Suppressor macrophage (primary cell): ENCODE results near the gene C19orf53.
"Not testable (repeated sequence)": the region's sequence is repeated elsewhere in the genome, so short reads cannot be mapped to it uniquely, and the experiment has no call there.

Experiments
- DNase-seq, 4 experiments: peaks; one replicate each; pipeline ENCODE4 v3.0.0-alpha.2; 2020 to 2022

C19orf53 gene

GRCh38 chr19:13764101-13764807, 10.0 kb upstream of the C19orf53 start, which contains the start of gene MRI1:
Gene MRI1 (plus strand): TSS chr19:13764522. CDS start chr19:13764589, 67 bp downstream.
- DNase-seq: peak; percentile 57 to 88 (median 72)

DNA sequence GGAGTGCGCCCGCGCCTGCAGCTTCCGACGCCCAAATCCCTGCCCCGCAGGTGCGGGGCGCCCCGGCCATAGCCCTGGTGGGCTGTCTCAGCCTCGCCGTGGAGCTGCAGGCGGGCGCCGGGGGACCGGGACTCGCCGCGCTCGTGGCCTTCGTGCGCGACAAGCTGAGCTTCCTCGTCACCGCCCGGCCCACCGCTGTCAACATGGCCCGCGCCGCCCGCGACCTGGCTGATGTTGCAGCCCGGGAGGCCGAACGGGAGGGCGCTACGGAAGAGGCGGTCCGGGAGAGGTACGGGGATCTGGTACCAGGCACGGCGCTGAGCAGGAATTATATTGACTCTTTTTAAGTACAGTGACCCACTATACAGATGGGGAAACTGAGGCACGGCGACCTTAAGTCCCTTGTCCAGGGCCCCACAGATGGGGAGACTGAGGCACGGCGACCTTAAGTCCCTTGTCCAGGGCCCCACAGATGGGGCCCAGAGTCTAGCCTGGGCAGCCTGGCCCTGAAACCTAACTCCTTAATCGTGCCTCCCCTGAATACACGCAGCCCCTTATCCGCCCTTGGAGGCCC, 9.3 kb upstream of the C19orf53 start:
- DNase-seq: peak; percentile 43 to 76 (median 54)

DNA sequence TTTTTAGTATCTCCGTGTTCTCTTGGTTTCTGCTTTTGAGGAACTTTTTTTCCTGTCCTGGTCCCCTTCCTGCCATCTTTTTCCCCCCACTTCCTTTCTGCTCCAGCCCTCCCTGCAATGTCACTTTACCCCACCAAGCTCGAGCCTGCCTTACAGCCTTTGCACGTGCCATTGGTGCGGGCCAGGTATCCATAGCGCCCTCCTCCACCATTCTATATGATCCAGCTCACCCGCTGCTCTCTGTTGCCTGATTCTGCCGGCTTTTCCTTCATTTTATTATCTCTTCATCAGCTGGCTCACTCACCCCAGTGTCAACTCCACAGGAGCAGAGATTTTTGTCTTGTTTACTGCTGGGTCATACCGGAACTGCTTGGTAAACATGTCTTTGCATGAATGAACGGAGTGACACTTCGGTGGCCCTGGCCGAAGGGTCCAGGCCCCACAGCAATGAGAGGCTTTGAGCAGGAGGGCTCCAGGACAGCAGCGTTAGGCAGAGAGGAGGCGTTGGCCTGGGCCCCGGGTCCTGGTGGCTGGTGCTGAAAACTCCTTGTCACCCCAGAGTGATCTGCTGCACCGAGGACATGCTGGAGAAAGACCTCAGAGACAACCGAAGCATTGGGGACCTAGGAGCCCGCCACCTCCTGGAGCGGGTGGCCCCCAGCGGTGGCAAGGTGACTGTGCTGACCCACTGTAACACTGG, 8.7 kb upstream of the C19orf53 start:
- no peak for DNase-seq

GRCh38 chr19:13766095-13766481, 8.2 kb upstream of the C19orf53 start:
- no peak for DNase-seq

- DNase-seq: no peak
These were observed 5.7 kb upstream of the C19orf53 start for GRCh38 chr19:13768510-13768909.

GRCh38 chr19:13770013-13770635, 4.1 kb upstream of the C19orf53 start:
- DNase-seq: no peak

DNA sequence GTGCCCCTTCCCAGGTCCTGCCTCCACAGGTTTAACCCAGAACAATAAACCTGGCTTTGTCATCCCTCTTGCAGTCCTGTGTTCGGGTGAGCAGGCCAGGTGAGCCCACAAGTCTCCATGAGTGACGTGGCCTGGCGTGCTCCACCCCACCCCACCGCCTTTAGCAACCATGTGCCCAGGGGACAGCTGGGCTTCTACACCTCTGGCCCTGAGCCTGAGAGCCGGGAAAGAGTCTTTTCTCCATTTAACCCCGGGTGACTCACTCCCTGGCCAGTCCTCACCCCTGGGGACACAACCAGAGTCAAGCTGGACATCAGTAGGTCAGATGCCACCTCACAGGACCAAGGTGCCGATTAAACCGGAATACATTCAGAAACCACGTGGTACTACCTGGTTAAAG, 4.1 kb downstream of the C19orf53 start:
- DNase-seq: no peak

- DNase-seq: no peak
These were observed 4.6 kb downstream of the C19orf53 start for GRCh38 chr19:13778847-13779246.

DNA sequence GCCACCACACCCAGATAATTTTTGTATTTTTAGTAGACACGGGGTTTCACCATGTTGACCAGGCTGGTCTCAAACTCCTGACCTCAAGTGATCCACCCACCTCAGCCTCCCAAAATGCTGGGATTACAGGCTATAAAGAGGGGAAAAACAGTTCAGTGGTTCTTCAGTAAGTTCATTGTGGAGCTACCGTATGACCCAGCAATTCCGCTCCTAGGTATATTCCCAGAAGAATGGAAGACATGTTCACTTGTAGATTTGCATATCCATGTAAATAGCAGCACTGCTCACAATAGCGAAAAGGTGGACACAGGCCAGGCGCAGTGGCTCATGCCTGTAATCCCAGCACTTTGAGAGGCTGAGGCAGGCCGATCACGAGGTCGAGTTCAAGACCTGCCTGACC, 5.5 kb downstream of the C19orf53 start:
- not testable (repeated sequence) for DNase-seq

GRCh38 chr19:13781547-13781946, 7.3 kb downstream of the C19orf53 start:
- peak in 3 of 4 experiments; percentile 32 to 57 (median 55) for DNase-seq

- no peak for DNase-seq
These were observed 8.3 kb downstream of the C19orf53 start for GRCh38 chr19:13782537-13782936.

DNA sequence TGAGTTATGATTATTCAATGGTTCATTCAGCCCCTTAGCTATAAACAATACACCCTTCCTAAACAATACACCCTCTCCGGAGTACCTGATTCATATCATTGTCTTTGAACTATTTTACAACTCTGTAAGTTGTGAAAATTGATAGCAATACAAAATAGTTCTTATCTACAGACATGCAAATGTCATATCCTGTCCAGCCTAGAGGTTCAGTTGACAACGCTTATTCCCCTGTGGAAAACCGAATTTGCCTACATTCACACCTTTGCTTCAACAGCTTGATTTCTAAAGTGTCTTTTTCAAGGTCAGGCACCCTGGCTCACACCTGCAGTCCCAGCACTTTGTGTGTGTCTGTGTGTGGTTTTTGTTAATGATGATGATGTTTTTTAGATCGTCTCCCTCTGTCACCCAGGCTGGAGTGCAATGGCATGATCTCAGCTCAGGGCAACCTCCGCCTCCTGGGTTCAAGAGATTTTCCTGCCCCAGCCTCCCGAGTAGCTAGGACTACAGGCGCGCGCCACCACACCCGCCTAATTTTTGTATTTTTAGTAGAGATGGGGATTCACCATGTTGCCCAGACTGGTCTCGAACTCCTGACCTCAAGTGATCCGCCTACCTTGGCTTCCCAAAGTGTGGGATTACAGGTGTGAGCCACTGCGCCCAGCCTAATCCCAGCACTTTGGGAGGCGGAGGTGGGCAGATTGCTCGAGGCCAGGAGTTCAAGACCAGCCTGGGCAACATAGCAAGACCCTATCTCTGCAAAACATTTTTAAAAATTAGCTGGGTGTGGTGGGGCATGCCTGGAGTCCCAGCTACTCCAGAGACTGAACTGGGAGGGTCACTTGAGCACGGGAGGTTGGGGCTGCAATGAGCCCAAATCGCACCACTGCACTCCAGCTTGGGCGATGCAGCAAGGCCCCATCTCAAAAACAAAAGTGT, 9.6 kb downstream of the C19orf53 start:
- DNase-seq: no peak

GRCh38 chr19:13784731-13785452, 10.6 kb downstream of the C19orf53 start:
- peak; percentile 71 to 88 (median 80) for DNase-seq

GRCh38 chr19:13788991-13789390, 14.7 kb downstream of the C19orf53 start:
- peak; percentile 27 to 62 (median 55) for DNase-seq

DNA sequence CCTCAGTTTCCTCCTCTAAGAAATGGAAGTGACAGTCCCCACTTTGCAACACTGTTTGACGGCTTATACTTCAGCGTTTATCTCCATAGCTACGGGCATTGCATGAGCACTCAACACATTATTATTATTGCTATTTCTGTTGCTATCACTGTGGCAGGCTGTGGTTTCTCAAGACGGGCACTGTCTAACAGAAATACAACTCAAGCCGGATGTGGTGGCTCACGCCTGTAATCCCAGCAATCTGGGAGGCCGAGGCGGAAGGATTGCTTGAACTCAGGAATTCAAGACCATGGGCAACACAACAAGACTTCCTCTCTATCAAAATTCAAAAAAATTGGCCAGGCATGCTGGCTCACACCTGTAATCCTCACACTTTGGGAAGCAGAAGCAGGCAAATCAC, 16.1 kb downstream of the C19orf53 start:
- peak; percentile 63 to 81 (median 74) for DNase-seq

- DNase-seq: not testable (repeated sequence)
These were observed 19.1 kb downstream of the C19orf53 start for GRCh38 chr19:13793317-13793716.

GRCh38 chr19:13794398-13794756, 20.1 kb downstream of the C19orf53 start:
- DNase-seq: peak; percentile 31 to 64 (median 60)

DNA sequence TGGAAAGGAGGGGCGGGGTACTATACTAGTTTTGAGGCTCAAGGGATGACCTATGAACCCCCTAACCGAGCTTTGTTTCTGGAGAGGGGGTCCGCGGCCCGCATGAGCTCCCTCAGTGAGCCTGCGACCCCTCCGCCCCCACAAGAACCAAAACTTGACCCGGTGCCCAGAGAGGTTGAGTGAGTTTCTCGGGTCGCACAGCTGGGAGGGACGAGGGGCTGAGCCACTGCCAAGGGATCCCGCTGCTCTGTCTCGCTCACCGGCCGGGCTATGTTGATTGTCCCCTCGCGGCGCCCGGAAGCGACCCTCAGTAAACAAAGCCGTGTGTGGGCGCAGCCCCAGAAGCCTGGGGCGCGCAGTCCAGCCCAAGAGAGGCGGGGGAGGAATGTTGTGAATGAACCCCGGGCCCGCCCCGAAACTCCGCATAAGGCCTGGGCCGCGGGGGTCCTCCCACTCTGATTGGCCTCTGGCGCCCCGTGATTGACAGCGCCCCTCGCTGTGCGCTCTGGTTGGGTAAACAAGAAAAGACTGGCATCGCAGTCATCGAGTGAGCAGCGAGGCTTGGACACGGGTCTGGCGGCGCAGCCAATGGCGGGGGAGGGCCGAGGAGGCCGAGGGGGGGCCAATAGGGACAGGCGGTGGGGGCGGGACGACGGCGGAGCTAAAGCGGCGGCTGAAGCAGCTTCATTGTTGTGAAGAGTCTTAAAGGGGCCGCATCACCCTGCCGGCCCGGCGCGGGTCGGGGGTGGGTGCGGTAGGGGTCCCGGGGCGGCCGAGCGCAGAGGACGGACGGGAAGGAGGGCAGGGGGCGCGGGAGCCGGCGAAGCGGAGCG, 20.7 kb downstream of the C19orf53 start, which contains the start of gene ZSWIM4:
Gene ZSWIM4, plus strand, starts transcription at position 687 of the 833 bp plus-strand sequence. CDS start 206 bp downstream, outside the sequence.
- peak; percentile 99 for DNase-seq

- peak in 1 of 4 experiments; percentile 30 for DNase-seq
These were observed 21.5 kb downstream of the C19orf53 start for GRCh38 chr19:13795595-13796300.
